Trophoblast cell (in vitro differentiated cells and primary cell): ENCODE measurements around the gene PHYHIPL.
A peak's percentile ranks its signal among the peaks of the same experiment; 100 is the strongest.

Experiments used
- DNase-seq, 2 donors: peaks; one replicate each; pipeline ENCODE4 v3.0.0-alpha.2; 2016
- H2AFZ ChIP-seq: 2 replicates; pipeline ENCODE4 v1.6.1; 2013; ENCODE audit warnings: low read length, moderate library complexity, mild to moderate bottlenecking; ENCODE audit not compliant: insufficient read depth, poor library complexity
- H2AK5ac ChIP-seq: 2 replicates; pipeline ENCODE4 v1.6.1; 2013; ENCODE audit warnings: mild to moderate bottlenecking, low read length
- H2BK120ac ChIP-seq: 2 replicates; pipeline ENCODE4 v1.6.1; 2013; ENCODE audit warnings: low read length, mild to moderate bottlenecking, moderate library complexity; ENCODE audit not compliant: insufficient read depth, poor library complexity
- H2BK12ac ChIP-seq: 2 replicates; pipeline ENCODE4 v1.6.1; 2013; ENCODE audit warnings: mild to moderate bottlenecking, low read length, moderate library complexity
- H2BK5ac ChIP-seq: 2 replicates; pipeline ENCODE4 v1.6.1; 2013; ENCODE audit warnings: low read length, low read depth, moderate library complexity, mild to moderate bottlenecking; ENCODE audit not compliant: poor library complexity
- H3K14ac ChIP-seq: 2 replicates; pipeline ENCODE4 v1.6.1; 2013; ENCODE audit warnings: mild to moderate bottlenecking, low read length
- H3K18ac ChIP-seq: 2 replicates; pipeline ENCODE4 v1.6.1; 2013; ENCODE audit warnings: mild to moderate bottlenecking, low read length
- H3K23ac ChIP-seq: 2 replicates; pipeline ENCODE4 v1.6.1; 2013; ENCODE audit warnings: low read length
- H3K27ac ChIP-seq: 2 replicates; pipeline ENCODE4 v1.5.1; 2013; ENCODE audit warnings: low read depth, mild to moderate bottlenecking, inconsistent platforms, low read length, moderate library complexity
- H3K27me3 ChIP-seq: 2 replicates; pipeline ENCODE4 v1.6.1; 2013; ENCODE audit warnings: inconsistent platforms, mild to moderate bottlenecking, low read length, moderate library complexity; ENCODE audit not compliant: insufficient read depth
- H3K36me3 ChIP-seq, 2 experiments: 1 replicate in 1 of 2; 2 replicates in 1 of 2; pipeline ENCODE4 v1.6.1; 2013; ENCODE audit warnings: low read length in 2 of 2, mild to moderate bottlenecking in 2 of 2, moderate library complexity in 1 of 2; ENCODE audit not compliant: insufficient read depth in 2 of 2, control insufficient read depth in 1 of 2
- H3K4ac ChIP-seq: 2 replicates; pipeline ENCODE4 v1.6.1; 2013; ENCODE audit warnings: low read depth, mild to moderate bottlenecking, low read length, moderate library complexity
- H3K4me1 ChIP-seq, 2 experiments: 1 replicate in 1 of 2; 2 replicates in 1 of 2; pipeline ENCODE4 v1.6.1; 2013; ENCODE audit warnings: low read length in 2 of 2, mild to moderate bottlenecking in 2 of 2, moderate library complexity in 1 of 2; ENCODE audit not compliant: insufficient read depth in 2 of 2, control insufficient read depth in 1 of 2
- H3K4me2 ChIP-seq: 2 replicates; pipeline ENCODE4 v1.6.1; 2013; ENCODE audit warnings: inconsistent platforms, mild to moderate bottlenecking, low read length, moderate library complexity
- H3K4me3 ChIP-seq: 2 replicates; pipeline ENCODE4 v1.5.1; 2013; ENCODE audit warnings: mild to moderate bottlenecking, low read depth, low read length, inconsistent platforms
- H3K79me1 ChIP-seq: one replicate; pipeline ENCODE4 v1.6.1; 2013; ENCODE audit warnings: low read length
- H3K79me2 ChIP-seq: 2 replicates; pipeline ENCODE4 v1.6.1; 2013; ENCODE audit warnings: low read length, mild to moderate bottlenecking; ENCODE audit not compliant: control insufficient read depth, insufficient read depth, poor library complexity
- H3K9ac ChIP-seq: 2 replicates; pipeline ENCODE4 v1.6.1; 2013; ENCODE audit warnings: mild to moderate bottlenecking, low read length
- H3K9me3 ChIP-seq: 2 replicates; pipeline ENCODE4 v1.6.1; 2013; ENCODE audit warnings: low read depth, mild to moderate bottlenecking, control low read depth, inconsistent platforms, low read length; ENCODE audit not compliant: insufficient read depth
- H4K12ac ChIP-seq: 2 replicates; pipeline ENCODE4 v1.6.1; 2013; ENCODE audit warnings: low read depth, mild to moderate bottlenecking, low read length, moderate library complexity
- H4K8ac ChIP-seq: 2 replicates; pipeline ENCODE4 v1.6.1; 2013; ENCODE audit warnings: low read depth, mild to moderate bottlenecking, low read length, moderate library complexity
- H4K91ac ChIP-seq: one replicate; pipeline ENCODE4 v1.6.1; 2013; ENCODE audit warnings: low read depth, mild to moderate bottlenecking, low read length, moderate library complexity
- WGBS: extraction: QIAGEN DNeasy Blood & Tissue Kit; methylation state at CpG from one replicate; pipeline ENCODE4 v1.1.7; 2013; ENCODE audit warnings: missing lambda C conversion rate; ENCODE audit not compliant: insufficient read length, insufficient coverage; ENCODE audit errors: extremely low coverage; 5-methylcytosine and 5-hydroxymethylcytosine counted together

The PHYHIPL gene

GRCh38 chr10:59244871-59245270 lies 68.4 kb downstream of the PHYHIPL start:
- Histone ChIP-seq H3K14ac (no peak overlapping the region), H3K4me1 (no peaks in the 10 kb centered on the region), H4K91ac (no peak overlapping the region), H4K12ac (no peak overlapping the region), H3K27ac (no peak overlapping the region), H2AFZ (no peak overlapping the region), H3K27me3 (no peaks in the 10 kb centered on the region), H2BK5ac (no peak overlapping the region), H3K4ac (no peak overlapping the region), H2AK5ac (no peak overlapping the region), H3K18ac (no peak overlapping the region), H3K36me3 (no peaks in the 10 kb centered on the region), H3K9ac (no peak overlapping the region), H3K4me2 (no peak overlapping the region), H3K79me1 (no peaks in the 10 kb centered on the region), H3K4me3 (no peak overlapping the region), H3K23ac (no peak overlapping the region), H3K9me3 (no peaks in the 10 kb centered on the region), H3K79me2 (no peaks in the 10 kb centered on the region), H2BK12ac (no peak overlapping the region), H2BK120ac (no peak overlapping the region), H4K8ac (no peak overlapping the region)
- WGBS, result no CpG with 5 or more reads among the region's 1 CpG
- DNase-seq, result peak in 1 of 2 donors; percentile 5

- Histone ChIP-seq H3K9ac (no peak overlapping the region), H4K8ac (no peak overlapping the region), H3K4ac (no peak overlapping the region), H3K79me2 (no peaks in the 10 kb centered on the region), H3K4me1 (no peaks in the 10 kb centered on the region), H4K12ac (no peak overlapping the region), H3K4me2 (no peak overlapping the region), H3K9me3 (no peaks in the 10 kb centered on the region), H2BK120ac (no peak overlapping the region), H2AFZ (no peak overlapping the region), H3K4me3 (no peak overlapping the region), H3K23ac (no peak overlapping the region), H3K14ac (no peak overlapping the region), H2BK5ac (no peak overlapping the region), H3K79me1 (no peaks in the 10 kb centered on the region), H3K36me3 (no peaks in the 10 kb centered on the region), H2AK5ac (no peak overlapping the region), H3K27me3 (no peaks in the 10 kb centered on the region), H2BK12ac (no peak overlapping the region), H3K27ac (no peak overlapping the region), H3K18ac (no peak overlapping the region), H4K91ac (no peak overlapping the region)
- no CpG with 5 or more reads among the region's 1 CpG for WGBS
- no peak for DNase-seq
Observed at GRCh38 chr10:59245686-59246085, 69.2 kb downstream of the PHYHIPL start.

- Histone ChIP-seq H3K79me2 (no peaks in the 10 kb centered on the region), H3K9ac (no peak overlapping the region), H3K4me2 (no peak overlapping the region), H2BK120ac (no peak overlapping the region), H4K12ac (no peak overlapping the region), H3K14ac (no peak overlapping the region), H3K4ac (no peak overlapping the region), H3K4me3 (no peak overlapping the region), H2BK12ac (no peak overlapping the region), H3K4me1 (no peaks in the 10 kb centered on the region), H2BK5ac (no peak overlapping the region), H4K8ac (no peak overlapping the region), H3K23ac (no peak overlapping the region), H2AFZ (no peak overlapping the region), H3K27me3 (no peaks in the 10 kb centered on the region), H3K18ac (no peak overlapping the region), H3K9me3 (no peaks in the 10 kb centered on the region), H3K36me3 (no peaks in the 10 kb centered on the region), H3K27ac (no peak overlapping the region), H3K79me1 (no peaks in the 10 kb centered on the region), H2AK5ac (no peak overlapping the region), H4K91ac (no peak overlapping the region)
- no peak for DNase-seq
Observed at GRCh38 chr10:59252491-59252890, 76.0 kb downstream of the PHYHIPL start.

- Histone ChIP-seq H4K8ac (no peak overlapping the region), H3K79me1 (no peaks in the 10 kb centered on the region), H2BK120ac (no peak overlapping the region), H2AK5ac (no peak overlapping the region), H3K14ac (no peak overlapping the region), H3K4me2 (no peak overlapping the region), H3K4me1 (no peaks in the 10 kb centered on the region), H4K12ac (no peak overlapping the region), H3K36me3 (no peaks in the 10 kb centered on the region), H3K9me3 (no peaks in the 10 kb centered on the region), H3K4ac (no peak overlapping the region), H3K27ac (no peak overlapping the region), H2BK12ac (no peak overlapping the region), H3K18ac (no peak overlapping the region), H3K27me3 (no peaks in the 10 kb centered on the region), H2AFZ (no peak overlapping the region), H3K4me3 (no peak overlapping the region), H3K9ac (no peak overlapping the region), H3K79me2 (no peaks in the 10 kb centered on the region), H2BK5ac (no peak overlapping the region), H4K91ac (no peak overlapping the region), H3K23ac (no peak overlapping the region)
- DNase-seq, result no peak
- WGBS, result no CpG with 5 or more reads among the region's 1 CpG
Observed at GRCh38 chr10:59255463-59255862, 79.0 kb downstream of the PHYHIPL start.
